OCI-LY1 (cell line): ENCODE measurements around the gene TCF23.

Source experiments
- H2AFZ ChIP-seq: fragments of 200-600 bp; sonication (generic), shearing (Covaris generic); 2 replicates; pipeline ENCODE4 v1.6.0; 2014; ENCODE audit warnings: antibody characterized with exemption, mild to moderate bottlenecking, low read length
- H3F3A ChIP-seq: fragments of 200-600 bp; sonication (generic), shearing (Covaris generic); 2 replicates; pipeline ENCODE4 v1.6.0; 2014; ENCODE audit warnings: mild to moderate bottlenecking, antibody characterized with exemption, low read length, moderate library complexity; ENCODE audit not compliant: insufficient read depth
- H3K27ac ChIP-seq: fragments of 200-600 bp; sonication (generic); 2 replicates; pipeline ENCODE4 v1.5.1; 2014; ENCODE audit warnings: low read length, mixed run types, mild to moderate bottlenecking, low read depth; ENCODE audit not compliant: poor library complexity, severe bottlenecking
- H3K27me3 ChIP-seq: fragments of 200-600 bp; sonication (generic); 2 replicates; pipeline ENCODE4 v1.6.0; 2014; ENCODE audit warnings: antibody characterized with exemption, mild to moderate bottlenecking, low read length, moderate library complexity; ENCODE audit not compliant: insufficient read depth
- H3K36me3 ChIP-seq: fragments of 200-600 bp; sonication (generic); 2 replicates; pipeline ENCODE4 v1.6.1; 2014; ENCODE audit warnings: mild to moderate bottlenecking, antibody characterized with exemption, low read length, moderate library complexity, mixed read lengths; ENCODE audit not compliant: insufficient read depth
- H3K4me1 ChIP-seq: fragments of 200-600 bp; sonication (generic); 2 replicates; pipeline ENCODE4 v1.5.1; 2014; ENCODE audit warnings: mild to moderate bottlenecking, low read length, moderate library complexity; ENCODE audit not compliant: insufficient read depth, severe bottlenecking
- H3K4me2 ChIP-seq: fragments of 200-600 bp; sonication (generic), shearing (Covaris generic); 2 replicates; pipeline ENCODE4 v1.6.1; 2014; ENCODE audit warnings: low read length
- H3K4me3 ChIP-seq: fragments of 200-600 bp; sonication (generic); 2 replicates; pipeline ENCODE4 v1.5.1; 2014; ENCODE audit warnings: low read length, low read depth, mild to moderate bottlenecking, mixed read lengths; ENCODE audit not compliant: poor library complexity, severe bottlenecking
- H3K79me2 ChIP-seq: fragments of 200-600 bp; shearing (Covaris generic); 2 replicates; pipeline ENCODE4 v1.6.1; 2016; ENCODE audit warnings: mixed run types, low read length, mixed read lengths; ENCODE audit not compliant: insufficient read depth
- H3K9ac ChIP-seq: fragments of 200-600 bp; sonication (generic), shearing (Covaris generic); 2 replicates; pipeline ENCODE4 v1.6.1; 2014; ENCODE audit warnings: mild to moderate bottlenecking, low read length, mixed read lengths
- H3K9me2 ChIP-seq: fragments of 200-600 bp; sonication (generic), shearing (Covaris generic); 2 replicates; pipeline ENCODE4 v1.6.1; 2014; ENCODE audit warnings: low read depth, mild to moderate bottlenecking, low read length, mixed read lengths
- H3K9me3 ChIP-seq: fragments of 200-600 bp; shearing (Covaris generic); 2 replicates; pipeline ENCODE4 v1.6.1; 2014; ENCODE audit warnings: low read length, mixed read lengths
- H4K20me1 ChIP-seq: fragments of 200-600 bp; sonication (generic), shearing (Covaris generic); 2 replicates; pipeline ENCODE4 v1.6.0; 2016; ENCODE audit warnings: mild to moderate bottlenecking, low read length; ENCODE audit not compliant: insufficient read depth
- CTCF ChIP-seq: fragments of 200-600 bp; sonication (generic), shearing (Covaris generic); IDR thresholded peaks from 2 replicates; pipeline ENCODE4 v1.5.1; 2017; ENCODE audit warnings: mild to moderate bottlenecking, antibody characterized with exemption, low read length, moderate library complexity, mixed read lengths
- EZH2 ChIP-seq: fragments of 200-600 bp; sonication (generic), shearing (Covaris generic); IDR thresholded peaks from 2 replicates; pipeline ENCODE4 v1.8.0; 2017; ENCODE audit warnings: borderline replicate concordance, mixed run types, mild to moderate bottlenecking, antibody characterized with exemption, low read length, moderate library complexity, mixed read lengths

Gene TCF23

GRCh38 chr2:27145682-27146081, 3.1 kb upstream of the TCF23 start:
- H3K27me3 ChIP-seq, result peaks cover 12% of the 10 kb centered on the region
- no peak overlapping the region for H3K27ac ChIP-seq
- no peak overlapping the region for H3K4me3 ChIP-seq
- no peak overlapping the region for H3K4me2 ChIP-seq
- TF ChIP-seq CTCF (no peak), EZH2 (no peak)
- H3K79me2 ChIP-seq, result no peaks in the 10 kb centered on the region
- no peaks in the 10 kb centered on the region for H3K9me2 ChIP-seq
- H3K36me3 ChIP-seq, result no peaks in the 10 kb centered on the region; the same call in 1 of the 2 replicates
- no peak overlapping the region for H2AFZ ChIP-seq
- no peaks in the 10 kb centered on the region for H4K20me1 ChIP-seq
- H3F3A ChIP-seq, result no peaks in the 10 kb centered on the region
- no peaks in the 10 kb centered on the region for H3K9me3 ChIP-seq
- no peaks in the 10 kb centered on the region for H3K4me1 ChIP-seq
- no peak overlapping the region for H3K9ac ChIP-seq

DNA sequence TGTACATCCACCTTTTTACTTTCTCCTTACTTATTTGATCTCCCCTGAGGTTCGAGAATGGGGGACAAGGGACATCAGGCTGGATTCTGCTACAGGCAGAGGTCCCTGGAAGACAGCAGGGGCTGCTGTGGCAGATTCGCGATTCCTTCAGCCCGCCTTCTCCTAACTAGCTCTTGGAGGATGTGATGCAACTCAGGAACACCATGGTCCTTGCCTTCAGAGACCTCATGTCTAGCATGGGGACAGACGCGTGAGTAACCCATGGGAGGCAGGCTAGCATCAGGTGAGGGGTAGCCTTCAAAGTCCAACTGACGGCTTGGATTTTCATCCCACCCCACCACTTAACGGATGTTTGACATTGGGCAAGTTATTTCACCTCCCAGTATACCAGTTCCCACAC, 869 bp upstream of the TCF23 start:
- no peak overlapping the region for H3K9ac ChIP-seq
- H2AFZ ChIP-seq, result no peak overlapping the region
- peaks cover 13% of the 10 kb centered on the region for H3K27me3 ChIP-seq
- no peaks in the 10 kb centered on the region for H3K79me2 ChIP-seq
- no peaks in the 10 kb centered on the region; the same call in 1 of the 2 replicates for H3K36me3 ChIP-seq
- no peak overlapping the region for H3K4me2 ChIP-seq
- TF ChIP-seq CTCF, result no peak
- no peak for TF ChIP-seq EZH2
- no peak overlapping the region for H3K27ac ChIP-seq
- H3K9me2 ChIP-seq, result no peaks in the 10 kb centered on the region
- H3F3A ChIP-seq, result no peaks in the 10 kb centered on the region
- H3K4me1 ChIP-seq, result no peaks in the 10 kb centered on the region
- no peak overlapping the region for H3K4me3 ChIP-seq
- H4K20me1 ChIP-seq, result no peaks in the 10 kb centered on the region
- H3K9me3 ChIP-seq, result no peaks in the 10 kb centered on the region

DNA sequence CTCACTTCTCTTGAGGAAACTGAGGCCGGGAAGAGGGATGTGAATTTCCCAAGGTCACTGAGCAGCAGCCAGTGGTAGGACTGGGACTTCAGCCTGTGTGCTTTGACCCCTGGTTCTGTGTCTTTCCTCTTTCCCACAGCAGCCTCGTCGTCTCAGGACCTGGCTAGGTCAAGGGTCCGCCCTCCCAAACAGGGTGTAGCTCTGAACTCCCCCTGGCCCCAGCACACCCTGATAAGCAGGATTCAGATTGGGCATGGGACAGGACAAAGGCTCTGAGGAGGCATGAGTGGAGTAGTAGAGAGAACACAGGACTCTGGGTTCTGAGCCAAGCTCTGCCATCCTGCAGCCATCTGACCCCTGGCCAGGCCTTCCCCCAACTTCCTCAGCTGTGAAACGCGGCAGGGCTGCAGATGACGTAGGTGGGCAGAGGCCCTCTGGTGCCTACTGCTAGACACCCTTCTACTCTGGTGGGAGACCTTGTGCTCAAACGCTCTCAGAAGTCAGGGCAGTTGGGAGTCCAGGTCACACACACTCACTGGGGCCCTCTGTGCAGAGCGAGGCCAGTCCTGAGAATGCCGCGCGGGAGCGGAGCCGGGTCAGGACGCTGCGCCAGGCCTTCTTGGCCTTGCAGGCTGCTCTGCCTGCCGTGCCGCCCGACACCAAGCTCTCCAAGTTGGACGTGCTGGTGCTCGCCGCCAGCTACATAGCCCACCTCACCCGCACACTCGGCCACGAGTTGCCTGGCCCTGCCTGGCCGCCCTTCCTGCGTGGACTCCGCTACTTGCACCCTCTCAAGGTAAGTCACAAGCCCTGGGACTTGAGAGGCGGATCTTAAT, 984 bp downstream of the TCF23 start:
- Histone ChIP-seq H3K36me3 (no peaks in the 10 kb centered on the region), H3K4me3 (no peak overlapping the region), H3K27ac (no peak overlapping the region), H4K20me1 (no peaks in the 10 kb centered on the region), H3K4me1 (no peaks in the 10 kb centered on the region), H2AFZ (no peak overlapping the region), H3K9ac (no peak overlapping the region), H3K4me2 (no peak overlapping the region), H3K79me2 (no peaks in the 10 kb centered on the region), H3K9me2 (no peaks in the 10 kb centered on the region), H3K27me3 (peaks cover 6% of the 10 kb centered on the region; the same call in 1 of the 2 replicates), H3K9me3 (no peaks in the 10 kb centered on the region), H3F3A (no peaks in the 10 kb centered on the region)
- TF ChIP-seq CTCF, result no peak
- no peak for TF ChIP-seq EZH2
